Peyer's patch (tissue), 4 donors: ENCODE measurements around the gene MAPK6.

ENCODE experiments used
- CTCF ChIP-seq, 6 experiments: fragments of 450-650 bp in 4 of 6; fragments of 200-600 bp in 2 of 6; sonication (generic) in 1 of 6; IDR thresholded peaks; one replicate each; pipeline ENCODE4 v1.5.1; 2017 to 2019; ENCODE audit warnings: antibody characterized with exemption in 6 of 6, mild to moderate bottlenecking in 3 of 6, moderate library complexity in 1 of 6
- POLR2A ChIP-seq, 2 donors: fragments of 450-650 bp; IDR thresholded peaks; one replicate each; pipeline ENCODE4 v1.5.1; 2017; ENCODE audit warnings: antibody characterized with exemption in 2 of 2, mild to moderate bottlenecking in 2 of 2, moderate library complexity in 2 of 2

- no peak for TF ChIP-seq POLR2A (IDR thresholded peaks at IDR 0.05)
- no peak for TF ChIP-seq CTCF (IDR thresholded peaks at IDR 0.05)
Measured at GRCh38 chr15:52078197-52078875, 59.3 kb downstream of the MAPK6 start.
